ENCODE results near the gene HERPUD1. TPM values are rescaled to one million over a fixed set of nuclear protein-coding genes. Genes with fewer than 3 reads are reported as not detected.

HERPUD1 gene
- total RNA-seq, 1 donor from 2014 or later, result 32.9 TPM

GRCh38 chr16:56982695-56983094, 50.8 kb downstream of the HERPUD1 start:
- Mint-ChIP-seq H3K4me1 (no peaks in the 10 kb centered on the region), H3K9me3 (no peaks in the 10 kb centered on the region), H3K27me3 (ENCODE audit: low read depth) (peaks cover 18% of the 10 kb centered on the region), H3K36me3 (ENCODE audit: low read depth) (no peaks in the 10 kb centered on the region), H3K27ac (ENCODE audit: unreplicated experiment) (no peak overlapping the region), H3K4me3 (no peak overlapping the region)
- no peak for DNase-seq (ENCODE audit: low read depth, low spot score)
- TF ChIP-seq CTCF (conservative IDR thresholded peaks at IDR 0.05), result no peak

- DNase-seq (ENCODE audit: low read depth, low spot score), result no peak
- peaks cover 23% of the 10 kb centered on the region for H3K27me3 Mint-ChIP-seq (ENCODE audit: low read depth)
- H3K4me3 Mint-ChIP-seq, result no peak overlapping the region
- no peak for TF ChIP-seq CTCF (conservative IDR thresholded peaks at IDR 0.05)
- H3K27ac Mint-ChIP-seq (ENCODE audit: unreplicated experiment), result no peak overlapping the region
- H3K4me1 Mint-ChIP-seq, result no peaks in the 10 kb centered on the region
- H3K9me3 Mint-ChIP-seq, result no peaks in the 10 kb centered on the region
- no peaks in the 10 kb centered on the region for H3K36me3 Mint-ChIP-seq (ENCODE audit: low read depth)
These were observed 51.3 kb downstream of the HERPUD1 start for GRCh38 chr16:56983211-56983751.

- Mint-ChIP-seq H3K27ac (ENCODE audit: unreplicated experiment) (no peak overlapping the region), H3K4me3 (no peak overlapping the region), H3K27me3 (ENCODE audit: low read depth) (peaks cover 37% of the 10 kb centered on the region), H3K4me1 (peaks cover 4% of the 10 kb centered on the region), H3K36me3 (ENCODE audit: low read depth) (no peaks in the 10 kb centered on the region), H3K9me3 (no peaks in the 10 kb centered on the region)
- no peak for DNase-seq (ENCODE audit: low read depth, low spot score)
- TF ChIP-seq CTCF (conservative IDR thresholded peaks at IDR 0.05), result no peak
These were observed 52.7 kb downstream of the HERPUD1 start for GRCh38 chr16:56984639-56985038.

- Mint-ChIP-seq H3K4me3 (no peak overlapping the region), H3K27ac (ENCODE audit: unreplicated experiment) (no peak overlapping the region), H3K36me3 (ENCODE audit: low read depth) (no peaks in the 10 kb centered on the region), H3K4me1 (peaks cover 11% of the 10 kb centered on the region), H3K9me3 (no peaks in the 10 kb centered on the region), H3K27me3 (ENCODE audit: low read depth) (peaks cover 45% of the 10 kb centered on the region)
- DNase-seq (ENCODE audit: low read depth, low spot score), result no peak
- no peak for TF ChIP-seq CTCF (conservative IDR thresholded peaks at IDR 0.05)
These were observed 53.5 kb downstream of the HERPUD1 start for GRCh38 chr16:56985288-56985961.

GRCh38 chr16:56985962-56986360, 54.0 kb downstream of the HERPUD1 start:
- TF ChIP-seq CTCF (conservative IDR thresholded peaks at IDR 0.05), result no peak
- no peak overlapping the region for H3K27ac Mint-ChIP-seq (ENCODE audit: unreplicated experiment)
- peaks cover 11% of the 10 kb centered on the region for H3K4me1 Mint-ChIP-seq
- no peak for DNase-seq (ENCODE audit: low read depth, low spot score)
- H3K27me3 Mint-ChIP-seq (ENCODE audit: low read depth), result peaks cover 50% of the 10 kb centered on the region
- H3K4me3 Mint-ChIP-seq, result no peak overlapping the region
- no peaks in the 10 kb centered on the region for H3K9me3 Mint-ChIP-seq
- H3K36me3 Mint-ChIP-seq (ENCODE audit: low read depth), result no peaks in the 10 kb centered on the region
